ENCODE results near the gene MAML2. TPM values are rescaled to one million over a fixed set of nuclear protein-coding genes. Genes with fewer than 3 reads are reported as not detected.

MAML2 gene
- total RNA-seq, 1 experiment from 2014 or later: 2.7 TPM

DNA sequence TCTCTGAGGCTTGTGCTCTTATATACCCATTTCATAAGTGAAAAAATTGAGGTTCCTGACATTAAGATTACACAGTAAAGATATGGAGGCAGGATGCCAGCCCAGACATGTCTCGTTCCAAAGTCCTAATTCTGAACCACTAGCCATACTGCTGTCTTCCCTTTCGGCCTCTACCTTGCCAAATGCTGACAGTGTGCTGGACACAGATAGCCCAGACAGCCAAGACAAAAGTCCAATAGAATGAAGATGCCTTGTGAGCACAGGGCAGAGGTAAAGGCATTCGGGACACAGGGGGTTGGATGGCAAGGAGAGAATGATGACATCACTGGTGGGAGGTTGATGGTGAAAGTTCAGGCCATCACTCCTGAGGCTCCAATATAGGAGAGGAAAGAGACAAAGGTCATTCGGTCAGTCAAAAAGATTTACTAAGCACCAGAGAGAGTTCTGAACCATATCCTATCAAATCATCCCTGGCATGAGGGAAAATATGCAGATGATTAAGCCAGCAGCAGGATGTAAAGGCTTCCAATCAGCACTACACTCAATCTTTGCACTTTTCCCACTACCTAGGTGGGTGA is 245.1 kb downstream of the MAML2 start:
- Histone ChIP-seq H3K23ac (ENCODE audit: insufficient read length, low read depth, low read length) (no peak overlapping the region), H2BK5ac (ENCODE audit: insufficient read length, low read length) (no peak overlapping the region), H3K23me2 (ENCODE audit: insufficient read length, low read depth, low read length, poor library complexity, severe bottlenecking) (no peaks in the 10 kb centered on the region), H3K79me1 (ENCODE audit: insufficient read depth, low read depth, low read length, poor library complexity, severe bottlenecking) (no peaks in the 10 kb centered on the region), H2BK120ac (ENCODE audit: low read depth, low read length, poor library complexity, severe bottlenecking) (no peak overlapping the region), H2BK15ac (ENCODE audit: low read depth, low read length) (no peak overlapping the region), H3K4me1 (ENCODE audit: insufficient read depth, low read length) (0 out of 2 replicates have a peak, but pooled peaks cover 3% of the 10 kb centered on the region), H2BK12ac (ENCODE audit: insufficient read length, low read depth, low read length) (no peak overlapping the region), H4K91ac (ENCODE audit: insufficient read length, low read depth, low read length) (no peak overlapping the region), H3K27ac (ENCODE audit: insufficient read length, low read depth, low read length) (no peak overlapping the region), H4K20me1 (ENCODE audit: control insufficient read depth, insufficient read depth, insufficient read length) (no peaks in the 10 kb centered on the region), H2BK20ac (ENCODE audit: low read depth, low read length, poor library complexity, severe bottlenecking) (no peak overlapping the region), H4K5ac (ENCODE audit: insufficient read length, low read depth, low read length) (no peak overlapping the region), H3K27me3 (ENCODE audit: insufficient read depth, low read length) (no peaks in the 10 kb centered on the region), H3T11ph (ENCODE audit: low read length) (no peak overlapping the region), H2AK5ac (ENCODE audit: insufficient read length, low read length) (no peak overlapping the region), H3K4me2 (ENCODE audit: insufficient read depth, insufficient read length, low read length) (no peak overlapping the region), H2AFZ (ENCODE audit: low read length) (no peak overlapping the region), H4K8ac (replicated peaks; ENCODE audit: insufficient read length, low read depth, low read length) (no peak overlapping the region), H3K79me2 (ENCODE audit: insufficient read depth, low read length) (no peaks in the 10 kb centered on the region), H3K14ac (ENCODE audit: insufficient read depth, low read length) (no peak overlapping the region), H3K56ac (ENCODE audit: insufficient read length, low read depth, low read length) (no peak overlapping the region), H3K9me3 (ENCODE audit: control insufficient read depth, low read depth, low read length) (no peaks in the 10 kb centered on the region), H3K18ac (ENCODE audit: insufficient read length, low read depth, low read length) (no peak overlapping the region), H3K9ac (ENCODE audit: extremely low read depth, insufficient read length, low read length) (no peak overlapping the region), H3K4ac (ENCODE audit: low read depth, low read length) (no peak overlapping the region)
- no peak overlapping the region for H3K4me3 Mint-ChIP-seq
- TF ChIP-seq, protein P1, sequence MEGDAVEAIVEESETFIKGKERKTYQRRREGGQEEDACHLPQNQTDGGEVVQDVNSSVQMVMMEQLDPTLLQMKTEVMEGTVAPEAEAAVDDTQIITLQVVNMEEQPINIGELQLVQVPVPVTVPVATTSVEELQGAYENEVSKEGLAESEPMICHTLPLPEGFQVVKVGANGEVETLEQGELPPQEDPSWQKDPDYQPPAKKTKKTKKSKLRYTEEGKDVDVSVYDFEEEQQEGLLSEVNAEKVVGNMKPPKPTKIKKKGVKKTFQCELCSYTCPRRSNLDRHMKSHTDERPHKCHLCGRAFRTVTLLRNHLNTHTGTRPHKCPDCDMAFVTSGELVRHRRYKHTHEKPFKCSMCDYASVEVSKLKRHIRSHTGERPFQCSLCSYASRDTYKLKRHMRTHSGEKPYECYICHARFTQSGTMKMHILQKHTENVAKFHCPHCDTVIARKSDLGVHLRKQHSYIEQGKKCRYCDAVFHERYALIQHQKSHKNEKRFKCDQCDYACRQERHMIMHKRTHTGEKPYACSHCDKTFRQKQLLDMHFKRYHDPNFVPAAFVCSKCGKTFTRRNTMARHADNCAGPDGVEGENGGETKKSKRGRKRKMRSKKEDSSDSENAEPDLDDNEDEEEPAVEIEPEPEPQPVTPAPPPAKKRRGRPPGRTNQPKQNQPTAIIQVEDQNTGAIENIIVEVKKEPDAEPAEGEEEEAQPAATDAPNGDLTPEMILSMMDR (conservative IDR thresholded peaks at IDR 0.05): no peak
- H3K27ac Mint-ChIP-seq: no peak overlapping the region; a peak in 1 of 7 replicates
- DNase-seq: no peak
- no peaks in the 10 kb centered on the region for H3K36me3 Mint-ChIP-seq (ENCODE audit: insufficient read depth in 1 of 3, low read depth in 3 of 3)
- no peaks in the 10 kb centered on the region for H3K9me3 Mint-ChIP-seq
- no peaks in the 10 kb centered on the region for H3K27me3 Mint-ChIP-seq (ENCODE audit: low read depth)
- peaks cover 14 to 22% of the 10 kb centered on the region in 2 experiments for H3K4me1 Mint-ChIP-seq
- no CpG with 5 or more reads among the region's 4 CpGs for WGBS (ENCODE audit: extremely low coverage, insufficient read length, low lambda C conversion rate)
